Activated naive CD8-positive, alpha-beta T cell treated with anti-CD3 and anti-CD28 coated beads for 36 hours (primary cell): ENCODE data around the gene ASCC1. TPM values are rescaled to one million over a fixed set of nuclear protein-coding genes. Genes with fewer than 3 reads are reported as not detected.
"Not testable (repeated sequence)": the region's sequence is repeated elsewhere in the genome, so short reads cannot be mapped to it uniquely, and the experiment has no call there.

Experiments used
- DNase-seq: peaks from one replicate; pipeline ENCODE4 v3.0.0; 2021
- H3K27ac Mint-ChIP-seq: one replicate; pipeline ENCODE4 v1.8.0; 2022; ENCODE audit warnings: mild to moderate bottlenecking, moderate library complexity, mixed read lengths
- H3K27me3 Mint-ChIP-seq: one replicate; pipeline ENCODE4 v1.8.0; 2022; ENCODE audit warnings: mild to moderate bottlenecking, mixed read lengths
- H3K36me3 Mint-ChIP-seq: one replicate; pipeline ENCODE4 v1.8.0; 2021; ENCODE audit warnings: mild to moderate bottlenecking, mixed read lengths
- H3K4me1 Mint-ChIP-seq: one replicate; pipeline ENCODE4 v1.8.0; 2021; ENCODE audit warnings: mixed read lengths
- H3K4me3 Mint-ChIP-seq: one replicate; pipeline ENCODE4 v1.8.0; 2022; ENCODE audit warnings: mild to moderate bottlenecking, moderate library complexity, mixed read lengths
- H3K9me3 Mint-ChIP-seq: one replicate; pipeline ENCODE4 v1.8.0; 2022; ENCODE audit warnings: mixed read lengths
- total RNA-seq, 2 experiments: library from RNA; stranded (reverse); gene quantifications; one replicate each; pipeline ENCODE4 v1.2.3, GENCODE V29; 2021

Gene ASCC1
- total RNA-seq, 2 experiments from 2014 or later: 57.3 to 57.7 TPM

DNA sequence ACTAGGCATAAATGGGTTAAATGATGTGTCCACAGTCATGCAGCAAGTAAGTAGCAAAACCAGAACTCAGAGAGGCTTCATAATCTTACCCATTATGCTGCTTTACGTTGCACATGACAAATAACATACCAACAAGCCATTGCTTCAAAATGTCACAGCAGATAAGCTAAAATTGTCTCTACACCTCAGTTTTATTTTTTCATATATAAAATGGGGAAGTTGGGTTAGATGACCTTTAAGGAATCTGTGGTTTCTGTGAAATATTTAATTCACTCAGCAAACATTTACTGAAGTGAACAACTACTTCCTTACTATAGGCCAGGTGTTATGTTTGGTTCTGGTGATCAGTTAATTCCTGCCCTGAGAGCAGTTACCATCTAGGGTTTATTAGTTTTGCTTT is 2.2 kb upstream of the ASCC1 start:
- no peak for DNase-seq
- H3K27ac Mint-ChIP-seq: peak overlapping the region; percentile 97
- peaks cover 29% of the 10 kb centered on the region for H3K36me3 Mint-ChIP-seq
- H3K4me1 Mint-ChIP-seq: peaks cover 46% of the 10 kb centered on the region
- peak overlapping the region; percentile 77 for H3K4me3 Mint-ChIP-seq
- H3K9me3 Mint-ChIP-seq: no peaks in the 10 kb centered on the region
- no peaks in the 10 kb centered on the region for H3K27me3 Mint-ChIP-seq

DNA sequence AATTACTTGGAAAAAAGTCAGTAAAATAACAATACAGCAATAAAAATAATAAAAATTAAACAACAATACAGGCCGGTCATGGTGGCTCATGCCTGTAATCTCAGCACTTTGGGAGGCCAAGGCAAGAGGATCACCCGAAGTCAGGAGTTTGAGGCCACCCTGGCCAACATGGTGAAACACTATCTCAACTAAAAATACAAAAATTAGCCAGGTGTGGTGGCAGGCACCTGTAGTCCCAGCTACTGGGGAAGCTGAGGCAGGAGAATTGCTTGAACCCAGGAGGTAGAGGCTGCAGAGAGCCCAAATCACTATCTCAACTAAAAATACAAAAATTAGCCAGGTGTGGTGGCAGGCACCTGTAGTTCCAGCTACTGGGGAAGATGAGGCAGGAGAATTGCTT is 4.2 kb downstream of the ASCC1 start:
- not testable (repeated sequence) for DNase-seq, H3K9me3 Mint-ChIP-seq, H3K27me3 Mint-ChIP-seq, H3K4me3 Mint-ChIP-seq
- Mint-ChIP-seq H3K36me3 (peaks cover 34% of the 10 kb centered on the region), H3K4me1 (peaks cover 34% of the 10 kb centered on the region), H3K27ac (peak overlapping the region; percentile 29)

DNA sequence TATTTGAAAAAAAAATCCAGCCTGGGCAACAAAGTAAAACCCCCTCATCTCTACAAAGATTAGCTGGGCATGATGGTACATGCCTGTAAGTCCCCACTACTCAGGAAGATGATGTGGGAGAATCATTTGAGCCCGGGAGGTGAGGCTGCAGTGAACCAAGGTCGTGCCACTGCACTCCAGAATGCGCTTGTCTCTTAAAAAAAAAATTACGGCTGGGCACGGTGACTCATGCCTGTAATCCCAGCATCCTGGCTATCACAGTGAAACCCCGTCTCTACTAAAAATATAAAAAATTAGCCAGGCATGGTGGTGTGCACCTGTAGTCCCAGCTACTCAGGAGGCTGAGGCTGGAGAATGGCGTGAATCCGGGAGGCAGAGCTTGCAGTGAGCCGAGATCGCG is 4.7 kb downstream of the ASCC1 start:
- H3K9me3 Mint-ChIP-seq, H3K27ac Mint-ChIP-seq, DNase-seq, H3K27me3 Mint-ChIP-seq, H3K4me3 Mint-ChIP-seq: not testable (repeated sequence)
- Mint-ChIP-seq H3K36me3 (peaks cover 32% of the 10 kb centered on the region), H3K4me1 (peaks cover 33% of the 10 kb centered on the region)

DNA sequence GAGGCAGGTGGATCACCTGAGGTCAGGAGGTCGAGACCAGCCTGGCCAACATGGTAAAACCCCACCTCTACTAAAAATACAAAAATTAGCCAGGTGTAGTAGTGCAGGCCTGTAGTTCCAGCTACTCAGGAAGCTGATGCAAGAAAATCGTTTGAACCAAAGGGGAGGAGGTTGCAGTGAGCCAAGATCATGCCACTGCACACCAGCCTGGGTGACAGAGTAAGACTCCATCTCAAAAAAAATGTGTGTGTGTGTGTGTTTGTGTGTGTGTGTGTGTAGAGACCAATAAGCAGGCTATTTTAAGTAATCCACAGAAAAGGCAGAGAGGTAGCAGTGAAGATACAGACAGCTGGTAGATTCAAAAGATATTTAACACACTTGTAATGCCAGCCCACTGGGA is 7.5 kb downstream of the ASCC1 start:
- not testable (repeated sequence) for H3K27me3 Mint-ChIP-seq, H3K9me3 Mint-ChIP-seq, DNase-seq
- H3K4me3 Mint-ChIP-seq: peak overlapping the region; percentile 52
- peaks cover 26% of the 10 kb centered on the region for H3K4me1 Mint-ChIP-seq
- peak overlapping the region; percentile 92 for H3K27ac Mint-ChIP-seq
- H3K36me3 Mint-ChIP-seq: peaks cover 31% of the 10 kb centered on the region

DNA sequence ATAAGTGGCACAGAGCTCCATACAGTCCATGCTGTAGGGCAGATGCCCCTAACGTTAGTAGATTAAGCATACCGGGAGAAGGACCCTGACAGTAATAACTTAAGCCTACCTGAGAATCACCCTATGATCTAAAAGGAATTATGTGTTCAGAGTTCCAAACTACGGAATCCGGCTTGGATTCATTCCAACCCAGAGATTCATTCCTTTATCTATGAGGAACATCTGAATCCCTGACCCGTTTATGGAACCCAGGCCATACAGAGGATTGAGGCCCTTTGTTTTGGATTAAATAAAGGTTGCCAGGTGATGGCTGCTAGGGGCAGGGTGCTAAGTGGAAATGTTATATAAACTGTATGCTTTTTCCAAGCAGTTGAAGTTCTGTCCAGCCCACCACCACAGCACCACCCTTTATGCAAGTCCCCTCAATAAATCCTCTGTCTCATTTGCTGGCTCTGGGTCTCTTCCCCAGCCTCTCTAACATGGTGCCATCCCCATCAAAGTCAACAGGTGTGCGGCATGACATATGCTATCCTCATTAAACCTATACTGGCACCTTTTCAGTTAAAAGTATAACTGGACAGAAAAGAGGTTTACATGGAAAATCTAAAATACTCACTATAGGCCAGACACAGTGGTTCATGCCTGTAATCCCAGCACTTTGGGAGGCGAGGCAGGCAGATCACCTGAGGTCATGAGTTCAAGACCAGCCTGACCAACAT is 9.4 kb downstream of the ASCC1 start:
- no peak for DNase-seq
- peaks cover 20% of the 10 kb centered on the region for H3K4me1 Mint-ChIP-seq
- H3K27ac Mint-ChIP-seq: no peak overlapping the region
- H3K9me3 Mint-ChIP-seq: no peaks in the 10 kb centered on the region
- H3K36me3 Mint-ChIP-seq: peaks cover 34% of the 10 kb centered on the region
- H3K27me3 Mint-ChIP-seq: no peaks in the 10 kb centered on the region
- H3K4me3 Mint-ChIP-seq: no peak overlapping the region

DNA sequence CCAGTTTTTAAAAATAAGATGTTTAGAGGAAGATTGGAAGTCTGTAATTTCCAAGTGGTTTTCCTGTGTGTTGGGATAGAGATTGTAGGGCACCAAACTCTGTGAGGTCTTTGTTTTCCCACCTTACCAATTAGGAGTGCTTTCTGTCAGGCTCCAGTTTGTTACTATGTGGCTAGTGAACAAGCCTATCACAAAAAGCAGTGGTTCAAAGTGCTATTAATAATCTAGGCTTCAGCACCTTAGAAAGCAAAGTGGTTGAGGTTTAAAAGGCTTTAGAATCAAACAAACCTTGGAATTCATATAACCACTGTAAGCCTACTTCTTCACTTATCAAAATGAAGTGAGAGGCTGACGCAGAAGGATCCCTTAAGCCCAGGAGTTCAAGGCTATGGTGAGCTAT is 11.4 kb downstream of the ASCC1 start:
- Mint-ChIP-seq H3K4me1 (peaks cover 12% of the 10 kb centered on the region), H3K36me3 (peaks cover 29% of the 10 kb centered on the region), H3K9me3 (no peaks in the 10 kb centered on the region), H3K27me3 (no peaks in the 10 kb centered on the region), H3K27ac (no peak overlapping the region), H3K4me3 (no peak overlapping the region)
- DNase-seq: no peak

DNA sequence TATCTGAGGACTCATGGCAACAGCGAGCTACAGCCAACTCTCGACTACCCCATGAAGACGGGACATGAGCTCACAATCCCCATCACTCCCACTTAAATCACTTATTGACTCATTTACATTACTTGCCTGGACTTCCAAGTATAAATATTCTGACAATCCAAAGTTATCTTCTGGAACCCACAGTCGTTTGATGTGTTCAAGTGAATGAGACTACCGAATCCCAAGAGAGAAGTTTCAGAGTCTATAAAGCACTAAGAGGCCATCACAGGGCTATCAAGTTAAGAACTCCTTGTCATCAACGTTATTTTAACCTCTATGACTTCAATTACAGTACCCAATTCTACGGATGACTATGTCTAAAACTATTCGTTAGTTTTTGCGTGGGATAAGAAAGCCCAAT is 11.8 kb downstream of the ASCC1 start:
- no peak overlapping the region for H3K27ac Mint-ChIP-seq
- no peak for DNase-seq
- H3K4me1 Mint-ChIP-seq: peaks cover 12% of the 10 kb centered on the region
- H3K4me3 Mint-ChIP-seq: no peak overlapping the region
- no peaks in the 10 kb centered on the region for H3K9me3 Mint-ChIP-seq
- H3K27me3 Mint-ChIP-seq: no peaks in the 10 kb centered on the region
- H3K36me3 Mint-ChIP-seq: peaks cover 32% of the 10 kb centered on the region

DNA sequence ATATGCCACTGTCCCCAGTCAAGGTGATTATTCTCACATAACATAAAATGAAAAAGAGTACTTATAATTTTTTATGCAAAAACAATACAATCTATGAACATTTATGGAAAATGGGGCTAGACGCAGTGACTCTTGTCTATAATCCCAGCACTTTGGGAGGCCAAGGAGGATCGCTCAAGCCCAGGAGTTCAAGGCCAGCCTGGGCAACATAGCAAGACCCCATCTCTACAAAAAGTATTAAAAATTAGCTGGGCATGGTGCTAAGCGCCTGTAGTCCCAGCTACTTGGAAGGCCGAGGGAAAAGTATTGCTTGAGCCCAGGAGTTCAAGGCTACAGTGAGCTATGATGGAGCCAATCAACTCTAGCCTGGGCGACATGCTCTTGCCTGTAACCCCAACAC is 14.8 kb downstream of the ASCC1 start:
- H3K9me3 Mint-ChIP-seq: no peaks in the 10 kb centered on the region
- DNase-seq: no peak
- H3K27me3 Mint-ChIP-seq: no peaks in the 10 kb centered on the region
- no peak overlapping the region for H3K4me3 Mint-ChIP-seq
- H3K27ac Mint-ChIP-seq: no peak overlapping the region
- H3K4me1 Mint-ChIP-seq: peaks cover 3% of the 10 kb centered on the region
- peaks cover 18% of the 10 kb centered on the region for H3K36me3 Mint-ChIP-seq

DNA sequence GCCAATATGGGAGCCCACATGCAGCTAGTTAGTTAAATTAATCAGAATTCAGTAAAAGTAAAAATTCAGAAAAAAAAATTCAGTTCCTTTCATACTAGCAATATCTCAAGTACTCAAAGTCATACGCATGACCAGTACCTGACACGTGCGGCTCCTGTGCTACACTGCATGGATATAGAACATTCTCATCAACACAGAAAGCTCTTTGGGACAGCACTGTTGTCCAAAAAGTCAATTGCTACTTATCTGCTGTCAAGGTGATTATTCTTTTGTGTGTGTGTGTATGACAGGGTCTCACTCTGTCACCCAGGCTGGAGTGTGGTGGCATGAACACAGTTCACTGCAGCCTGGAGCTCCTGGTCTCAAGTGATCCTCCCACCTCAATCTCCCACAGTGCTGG is 15.2 kb downstream of the ASCC1 start:
- Mint-ChIP-seq H3K9me3 (no peaks in the 10 kb centered on the region), H3K4me1 (peaks cover 3% of the 10 kb centered on the region), H3K36me3 (peaks cover 20% of the 10 kb centered on the region), H3K27me3 (no peaks in the 10 kb centered on the region), H3K27ac (no peak overlapping the region), H3K4me3 (no peak overlapping the region)
- no peak for DNase-seq

DNA sequence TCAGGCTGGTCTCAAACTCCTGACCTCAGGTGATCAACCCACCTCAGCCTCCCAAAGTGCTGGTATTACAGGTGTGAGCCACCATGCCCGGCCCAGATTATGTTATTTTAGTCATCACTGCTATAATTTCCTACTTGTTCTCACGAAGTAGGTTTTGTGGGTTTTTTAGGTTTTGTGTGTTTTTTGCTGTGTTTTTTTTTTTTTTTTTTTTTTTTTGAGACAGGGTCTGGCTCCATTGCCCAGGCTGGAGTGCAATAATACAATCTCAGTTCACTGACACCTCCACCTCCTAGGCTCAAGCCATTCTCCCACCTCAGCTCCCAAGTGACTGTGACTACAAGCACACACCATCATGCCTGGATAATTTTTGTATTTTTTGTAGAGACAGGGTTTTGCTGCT is 21.1 kb downstream of the ASCC1 start:
- no peaks in the 10 kb centered on the region for H3K27me3 Mint-ChIP-seq
- no peak overlapping the region for H3K27ac Mint-ChIP-seq
- no peak overlapping the region for H3K4me3 Mint-ChIP-seq
- H3K9me3 Mint-ChIP-seq: no peaks in the 10 kb centered on the region
- no peaks in the 10 kb centered on the region for H3K4me1 Mint-ChIP-seq
- no peak for DNase-seq
- H3K36me3 Mint-ChIP-seq: peaks cover 13% of the 10 kb centered on the region

DNA sequence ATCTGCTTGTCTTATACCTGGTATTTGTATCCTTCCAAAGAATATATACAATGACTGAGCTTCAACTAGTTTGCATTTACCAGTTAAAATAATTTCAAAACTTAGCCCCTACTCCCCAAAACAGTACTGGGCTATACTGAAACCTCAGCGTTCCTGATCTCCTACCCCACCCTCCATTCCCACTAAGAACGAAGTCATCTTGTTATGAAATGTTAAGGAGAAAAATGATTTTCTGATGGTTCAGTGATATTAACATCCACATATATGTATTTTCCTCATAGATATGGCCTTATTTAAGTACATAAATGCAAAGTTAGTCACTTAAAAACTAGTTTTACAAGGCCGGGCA is 29.1 kb downstream of the ASCC1 start:
- H3K4me3 Mint-ChIP-seq: no peak overlapping the region
- H3K4me1 Mint-ChIP-seq: peaks cover 8% of the 10 kb centered on the region
- peaks cover 31% of the 10 kb centered on the region for H3K36me3 Mint-ChIP-seq
- no peak for DNase-seq
- H3K9me3 Mint-ChIP-seq: peaks cover 6% of the 10 kb centered on the region
- H3K27ac Mint-ChIP-seq: no peak overlapping the region
- H3K27me3 Mint-ChIP-seq: no peaks in the 10 kb centered on the region

DNA sequence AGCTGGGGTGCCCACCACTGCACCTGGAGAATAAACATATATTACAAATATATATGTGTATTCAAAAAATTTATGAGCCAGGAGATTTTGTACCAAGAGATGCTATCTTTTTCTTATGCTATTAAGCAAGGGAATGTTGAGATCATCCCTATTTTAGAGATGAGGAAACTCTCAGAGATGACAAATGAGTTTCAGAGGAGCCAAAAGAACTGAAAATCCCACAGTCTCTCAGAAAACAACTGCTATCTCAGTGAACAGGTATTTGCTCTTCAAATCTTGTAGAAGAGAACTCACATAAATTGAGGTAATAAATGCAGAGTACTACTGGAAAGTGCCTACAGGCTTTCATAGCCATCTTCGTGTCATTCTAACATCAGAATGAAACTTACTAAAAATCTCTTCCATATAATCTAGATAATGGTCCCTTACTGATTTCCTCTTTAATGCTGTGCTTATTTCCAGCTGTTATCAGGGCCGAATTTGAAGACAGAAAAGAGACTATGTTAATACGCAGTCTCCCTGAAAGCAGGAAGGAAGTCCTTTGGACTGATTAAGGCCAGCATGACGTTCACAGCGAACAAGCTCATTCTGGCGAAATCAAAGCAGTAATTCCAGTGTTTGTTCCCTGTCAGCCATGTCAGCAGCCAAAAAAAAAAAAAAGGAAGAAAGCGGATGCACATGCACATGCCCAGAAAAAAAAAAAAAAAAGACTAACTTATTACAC is 29.7 kb downstream of the ASCC1 start:
- peak overlapping the region; percentile 6 for H3K27ac Mint-ChIP-seq
- peaks cover 8% of the 10 kb centered on the region for H3K4me1 Mint-ChIP-seq
- H3K27me3 Mint-ChIP-seq: no peaks in the 10 kb centered on the region
- H3K4me3 Mint-ChIP-seq: no peak overlapping the region
- H3K36me3 Mint-ChIP-seq: peaks cover 35% of the 10 kb centered on the region
- peaks cover 6% of the 10 kb centered on the region for H3K9me3 Mint-ChIP-seq
- no peak for DNase-seq

DNA sequence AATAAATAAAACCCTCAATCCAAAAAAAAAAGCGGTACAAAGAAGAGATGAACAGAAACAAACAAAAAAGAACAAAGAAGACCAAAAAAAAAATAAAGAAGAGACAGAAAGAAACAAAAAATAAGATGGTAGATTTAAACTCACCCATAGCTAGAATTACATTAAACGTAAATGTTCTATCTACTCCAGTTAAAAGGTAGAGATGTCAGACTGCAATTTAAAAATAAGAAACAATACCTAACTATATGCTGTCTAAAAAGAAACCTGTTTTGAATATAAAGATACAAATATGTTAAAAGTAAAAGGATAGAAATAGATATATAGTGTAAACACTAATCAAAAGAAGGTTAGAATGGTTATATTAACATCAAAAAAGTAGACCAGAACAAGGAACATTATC is 31.9 kb downstream of the ASCC1 start:
- Mint-ChIP-seq H3K36me3 (peaks cover 33% of the 10 kb centered on the region), H3K9me3 (peaks cover 6% of the 10 kb centered on the region), H3K4me3 (no peak overlapping the region), H3K4me1 (peaks cover 8% of the 10 kb centered on the region), H3K27ac (no peak overlapping the region), H3K27me3 (no peaks in the 10 kb centered on the region)
- DNase-seq: no peak

DNA sequence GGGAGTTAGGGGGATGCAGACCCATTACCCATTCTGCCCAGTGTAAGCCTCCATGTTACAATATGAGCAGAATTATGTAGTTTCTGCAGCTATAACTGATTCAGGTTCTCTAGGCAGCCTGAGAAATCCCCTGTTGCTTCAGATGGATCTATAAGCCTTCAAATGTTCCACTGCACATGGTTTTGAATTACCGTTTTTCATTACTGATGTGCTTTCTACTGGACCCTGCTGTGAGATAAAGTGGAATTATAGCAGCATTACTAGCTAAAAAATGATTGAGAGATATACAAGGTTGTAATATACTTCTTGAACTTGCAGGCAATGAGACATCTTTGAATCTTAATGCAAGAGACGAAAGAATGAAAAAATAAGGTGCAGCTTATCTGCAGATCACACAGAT is 38.6 kb downstream of the ASCC1 start:
- no peaks in the 10 kb centered on the region for H3K9me3 Mint-ChIP-seq
- DNase-seq: no peak
- no peak overlapping the region for H3K27ac Mint-ChIP-seq
- H3K27me3 Mint-ChIP-seq: no peaks in the 10 kb centered on the region
- H3K4me3 Mint-ChIP-seq: no peak overlapping the region
- peaks cover 10% of the 10 kb centered on the region for H3K36me3 Mint-ChIP-seq
- no peaks in the 10 kb centered on the region for H3K4me1 Mint-ChIP-seq

DNA sequence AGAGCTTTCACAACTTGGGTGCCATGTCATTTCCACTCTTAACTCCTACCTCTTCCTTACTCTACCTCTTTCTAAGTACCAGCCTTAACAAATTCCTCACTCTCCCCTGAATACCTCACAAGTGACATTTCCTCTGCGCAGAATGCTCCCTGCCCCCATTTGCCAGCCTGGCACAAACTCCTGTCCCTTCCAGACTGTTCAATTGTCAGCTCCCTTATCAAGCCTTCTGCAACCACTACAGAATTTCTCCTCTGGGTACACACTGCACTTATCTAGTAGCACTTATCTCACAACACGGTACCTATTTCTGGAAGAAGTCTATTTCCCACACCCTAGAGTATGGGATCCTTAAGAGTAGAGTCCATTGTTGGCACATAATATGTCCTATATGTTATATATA is 39.4 kb downstream of the ASCC1 start:
- H3K36me3 Mint-ChIP-seq: peaks cover 3% of the 10 kb centered on the region
- H3K27ac Mint-ChIP-seq: no peak overlapping the region
- no peaks in the 10 kb centered on the region for H3K9me3 Mint-ChIP-seq
- no peaks in the 10 kb centered on the region for H3K27me3 Mint-ChIP-seq
- H3K4me1 Mint-ChIP-seq: peaks cover under 1% of the 10 kb centered on the region
- no peak overlapping the region for H3K4me3 Mint-ChIP-seq
- DNase-seq: no peak

DNA sequence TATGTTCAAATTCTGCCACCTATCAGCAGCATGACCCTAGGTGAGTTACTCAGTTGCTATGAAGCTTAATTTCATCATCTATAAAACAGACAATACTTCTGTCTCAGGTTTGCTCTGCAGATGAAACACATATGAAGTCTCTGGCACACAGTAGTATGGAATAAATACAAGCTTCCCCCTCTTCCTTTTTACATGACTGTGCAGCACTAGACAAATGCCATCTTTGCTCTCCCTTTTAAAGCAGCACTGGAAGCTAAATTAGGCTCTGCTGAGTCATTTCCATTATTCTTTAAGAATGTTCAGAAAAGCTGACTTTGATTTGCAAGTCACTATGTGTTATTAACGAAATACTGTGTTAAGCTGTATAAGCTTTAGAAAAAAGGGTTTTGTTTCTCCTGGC is 40.9 kb downstream of the ASCC1 start:
- peaks cover 4% of the 10 kb centered on the region for H3K4me1 Mint-ChIP-seq
- no peak overlapping the region for H3K4me3 Mint-ChIP-seq
- peaks cover 6% of the 10 kb centered on the region for H3K36me3 Mint-ChIP-seq
- H3K27me3 Mint-ChIP-seq: no peaks in the 10 kb centered on the region
- no peaks in the 10 kb centered on the region for H3K9me3 Mint-ChIP-seq
- H3K27ac Mint-ChIP-seq: no peak overlapping the region
- DNase-seq: no peak
